Activated CD4-positive, CD25-positive, alpha-beta regulatory T cell (primary cell): ENCODE data around the gene IP6K1.
"Not testable (repeated sequence)": the region's sequence is repeated elsewhere in the genome, so short reads cannot be mapped to it uniquely, and the experiment has no call there.

Source experiments
- DNase-seq, 4 experiments: peaks; one replicate each; lab custom pipeline; 2025; lab: John Stamatoyannopoulos, UW

The IP6K1 gene

DNA sequence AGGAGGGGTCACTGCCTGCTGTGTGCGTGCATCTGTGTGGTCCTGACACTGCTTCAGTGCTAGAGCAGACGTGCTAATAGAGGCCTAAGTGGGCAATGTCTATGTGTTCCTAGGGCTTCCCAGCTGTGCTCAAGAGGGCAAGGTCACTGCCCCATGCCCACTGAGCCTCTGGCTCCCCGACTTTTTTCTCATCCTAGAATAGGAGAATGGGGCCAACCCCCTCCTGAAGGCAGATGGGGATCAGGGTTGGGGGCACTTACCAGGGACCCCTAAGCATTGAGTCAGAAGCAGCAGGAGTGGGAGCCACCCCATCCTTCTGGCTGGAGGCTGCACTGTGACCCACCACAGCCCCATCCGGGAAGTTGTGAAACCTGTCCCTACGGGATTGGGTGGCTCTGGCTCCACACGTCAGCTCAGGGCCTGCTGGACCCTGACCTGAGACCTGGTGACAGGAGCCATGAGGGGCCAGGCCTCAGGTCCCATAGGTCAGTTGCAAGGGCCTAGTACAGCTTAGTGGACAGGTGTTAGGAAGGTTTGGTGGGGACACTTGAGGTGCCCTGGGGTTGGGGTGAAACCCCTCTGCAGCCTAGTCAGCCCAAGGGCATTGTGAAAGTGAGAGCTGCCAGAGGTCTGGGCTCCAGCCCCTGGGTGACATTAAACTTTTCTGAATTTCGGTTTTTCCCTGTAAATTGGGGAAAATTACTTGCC is 97.8 kb downstream of the IP6K1 start:
- not testable (repeated sequence) for DNase-seq

DNA sequence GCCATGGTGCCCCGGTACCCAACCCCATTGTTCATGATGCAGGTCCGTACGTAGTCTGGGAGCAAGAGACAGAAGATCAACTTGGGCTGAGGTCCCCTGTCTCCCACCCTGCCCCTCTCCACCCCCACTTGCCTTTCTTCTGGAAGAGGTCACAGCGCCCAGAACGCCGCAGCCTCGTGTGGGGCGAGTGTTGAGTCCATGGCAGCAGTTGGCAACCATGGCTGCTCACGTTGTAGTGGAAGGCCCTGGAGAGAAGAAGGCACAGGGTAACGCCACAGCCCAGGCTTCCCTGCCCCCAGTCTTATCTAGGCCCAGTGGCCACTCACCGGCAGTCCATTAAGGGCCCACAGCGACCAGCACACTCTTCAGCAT is 98.9 kb downstream of the IP6K1 start:
- not testable (repeated sequence) for DNase-seq

DNA sequence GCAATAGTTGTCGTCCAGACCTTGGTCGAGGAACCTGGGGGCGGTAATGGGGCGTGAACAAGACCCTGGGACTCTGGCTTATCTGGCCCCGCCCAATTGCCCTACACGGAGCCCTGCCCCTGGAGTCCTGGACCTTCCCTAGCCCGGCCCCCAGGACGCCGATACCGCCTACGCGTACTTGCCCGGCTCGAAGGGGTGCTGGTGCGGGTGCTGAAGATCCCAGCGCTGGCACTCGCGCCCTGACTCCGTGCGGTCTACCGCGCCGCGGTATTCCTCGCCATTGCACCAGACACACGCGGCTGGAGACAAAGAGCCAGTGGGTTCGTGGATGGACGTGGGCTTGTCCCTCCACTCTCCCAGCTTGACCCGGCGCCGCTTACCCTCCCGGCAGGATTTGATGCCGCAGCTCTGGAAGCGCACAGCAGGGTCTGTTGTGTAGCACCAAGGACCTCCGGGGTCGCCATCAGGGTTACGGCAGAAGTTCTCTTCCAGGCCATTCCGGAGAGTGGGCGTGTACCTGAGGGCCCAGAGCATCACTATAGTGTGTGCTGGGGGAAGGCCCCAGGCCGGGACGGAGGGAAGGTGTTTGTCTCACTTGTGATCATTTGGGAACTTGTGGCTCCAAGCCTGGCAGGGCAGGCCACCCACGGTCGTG is 99.4 kb downstream of the IP6K1 start:
- not testable (repeated sequence) for DNase-seq

DNA sequence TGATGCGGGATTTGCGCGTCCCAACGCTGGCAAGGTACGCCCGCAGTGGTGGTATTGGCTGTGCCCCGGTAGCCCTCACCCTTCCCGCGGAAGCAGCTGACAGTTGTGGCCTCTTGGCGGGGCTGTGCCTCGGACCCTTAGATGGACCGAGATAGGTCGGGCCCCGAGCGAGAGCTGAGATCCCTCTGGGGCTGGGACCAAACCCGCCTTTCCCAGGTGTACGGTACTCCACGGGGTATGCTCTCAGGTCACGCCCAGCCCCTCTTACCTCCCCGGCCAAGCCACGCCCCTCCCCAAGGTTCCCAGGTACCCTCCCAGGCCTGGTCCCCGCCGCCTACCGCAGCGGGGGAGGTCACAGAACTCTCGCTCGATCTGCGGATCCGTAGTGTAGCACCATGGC is 100.0 kb downstream of the IP6K1 start:
- not testable (repeated sequence) for DNase-seq

DNA sequence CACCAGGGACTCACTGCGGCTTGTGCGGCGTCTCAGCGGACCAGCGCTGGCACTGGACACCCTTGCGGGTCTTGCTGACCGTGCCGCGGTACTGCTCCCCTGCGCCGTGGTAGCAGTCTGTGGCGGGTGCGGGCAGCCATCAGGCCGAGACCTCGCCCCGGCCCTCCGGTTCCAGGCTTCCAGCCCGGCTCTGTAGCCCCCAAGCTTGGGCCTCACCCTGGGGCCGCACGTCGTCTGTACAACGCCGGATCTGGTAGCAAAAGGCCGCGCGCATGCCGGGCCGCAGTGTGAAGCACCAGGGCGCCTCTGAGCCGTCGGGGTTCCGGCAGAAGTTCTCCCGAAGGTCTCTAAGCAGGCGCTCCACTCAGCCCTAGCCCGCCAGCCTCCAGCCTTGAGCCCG is 100.5 kb downstream of the IP6K1 start:
- not testable (repeated sequence) for DNase-seq

DNA sequence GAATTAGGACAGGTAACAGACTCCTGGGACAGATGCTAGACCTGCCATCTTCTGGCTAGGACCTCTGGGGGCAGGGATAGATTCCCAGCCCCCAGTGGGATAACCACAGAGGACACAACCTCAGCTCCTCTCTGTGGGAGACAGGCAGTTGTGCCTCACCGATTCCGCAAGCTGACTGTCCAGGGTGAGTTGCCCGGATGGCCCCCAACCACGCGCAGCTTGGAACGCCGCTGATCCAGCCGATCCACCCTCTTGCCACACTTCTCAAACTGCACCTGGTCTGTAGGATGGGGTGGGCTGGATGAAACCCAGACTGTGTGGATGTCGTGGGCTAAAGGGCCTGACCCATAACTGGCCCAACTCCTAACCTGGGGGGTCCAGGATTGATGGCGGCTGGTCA is 101.2 kb downstream of the IP6K1 start:
- DNase-seq = not testable (repeated sequence)

DNA sequence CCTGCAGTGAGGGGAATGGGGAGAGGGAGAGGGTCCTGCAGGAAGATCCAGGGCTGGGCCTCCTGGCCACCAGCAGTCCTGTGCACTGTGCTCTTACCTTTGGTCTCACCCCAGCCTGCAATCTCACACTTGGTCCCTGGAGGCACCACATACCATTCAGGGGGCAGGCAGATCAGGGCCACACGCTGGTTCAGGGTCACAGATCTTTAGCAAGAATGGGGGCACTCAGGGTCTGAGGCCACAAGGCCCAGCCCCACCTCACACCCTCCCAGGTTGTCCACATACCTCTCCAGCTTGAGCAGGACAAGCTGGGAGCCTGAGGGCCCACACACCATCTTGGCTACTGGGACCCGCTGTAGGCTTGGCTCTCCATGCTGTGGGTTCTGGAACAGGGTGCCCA is 101.9 kb downstream of the IP6K1 start:
- DNase-seq = not testable (repeated sequence)

DNA sequence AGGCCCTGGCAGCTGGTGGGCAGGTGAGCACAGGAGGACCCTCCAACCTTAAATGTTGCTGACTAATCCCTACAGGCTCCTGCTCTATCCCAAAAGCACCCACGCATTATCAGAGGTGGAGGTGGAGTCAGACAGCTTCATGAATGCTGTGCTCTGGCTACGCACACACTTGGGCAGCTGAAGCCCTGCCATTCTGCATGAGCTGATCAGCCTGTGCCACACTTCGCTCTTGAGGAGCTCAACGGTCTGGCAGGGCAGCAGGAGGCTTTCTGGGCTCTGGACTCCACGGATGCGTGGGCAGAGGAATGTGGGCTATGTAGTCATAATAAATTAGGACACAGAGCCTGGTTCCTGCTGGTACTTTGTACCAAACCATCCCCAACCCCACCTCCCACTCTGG is 103.2 kb downstream of the IP6K1 start:
- DNase-seq = no peak

DNA sequence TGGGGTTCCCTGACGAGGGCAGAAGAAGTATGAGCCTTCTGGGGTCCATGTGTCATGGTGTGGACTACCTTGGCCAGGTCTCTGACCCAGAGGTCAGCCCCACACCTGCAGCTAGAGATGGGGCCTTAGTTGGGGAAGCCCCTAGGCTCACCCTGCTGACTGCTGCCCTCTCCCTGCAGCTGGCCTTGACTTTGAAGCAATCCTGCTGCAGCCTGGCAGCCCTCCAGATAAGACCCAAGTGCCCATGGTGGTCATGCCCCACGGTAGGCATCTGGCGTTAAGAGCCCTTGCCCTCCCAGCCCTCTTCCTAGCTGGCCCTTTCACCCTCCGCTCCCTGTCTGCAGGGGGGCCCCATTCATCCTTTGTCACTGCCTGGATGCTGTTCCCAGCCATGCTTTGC is 104.8 kb downstream of the IP6K1 start:
- no peak for DNase-seq

DNA sequence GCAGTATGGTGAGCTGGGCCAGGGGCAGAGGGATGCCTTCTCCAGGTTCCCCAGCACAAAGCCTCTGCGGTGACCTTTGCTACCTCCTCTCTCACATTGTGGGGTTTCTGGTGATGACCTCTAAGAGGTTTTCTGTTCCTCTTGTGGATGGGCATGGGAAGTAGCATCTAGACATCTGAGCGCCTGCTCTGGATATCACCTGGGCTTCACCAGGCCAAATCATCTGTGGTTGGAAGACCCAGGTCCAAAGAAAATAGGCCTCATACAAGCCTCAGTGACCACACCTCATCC is 105.2 kb downstream of the IP6K1 start:
- no peak for DNase-seq

DNA sequence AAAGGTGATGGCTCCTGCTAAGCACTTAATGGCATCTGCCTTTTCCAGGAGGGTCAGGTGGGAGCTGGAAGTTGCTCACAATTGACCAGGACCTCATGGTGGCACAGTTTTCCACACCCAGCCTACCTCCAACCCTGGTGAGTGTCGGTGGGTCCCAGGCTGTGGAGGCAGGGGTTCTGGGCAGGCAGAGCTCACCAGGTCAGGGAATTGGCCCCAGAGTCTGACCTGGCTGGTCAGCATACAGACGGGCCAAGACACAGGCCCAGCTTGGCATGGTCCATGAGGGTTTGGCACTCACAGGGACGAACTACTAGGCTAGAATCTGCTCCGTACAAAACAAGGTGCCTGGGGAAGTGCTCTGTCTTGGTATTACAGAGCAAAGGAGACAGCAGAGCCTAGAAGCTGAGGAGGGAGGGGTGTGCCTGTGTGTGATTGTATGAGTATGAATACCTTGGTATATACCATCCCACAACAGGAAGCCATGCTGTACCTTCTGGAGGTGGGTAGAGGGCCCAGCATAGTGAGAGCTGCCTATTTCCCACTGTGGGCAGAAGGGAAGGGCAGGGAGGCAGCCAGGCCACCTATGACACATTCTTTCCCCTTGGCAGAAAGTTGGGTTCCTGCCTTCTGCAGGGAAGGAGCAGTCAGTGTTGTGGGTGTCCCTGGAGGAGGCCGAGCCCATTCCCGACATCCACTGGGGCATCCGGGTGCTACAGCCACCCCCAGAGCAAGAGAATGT is 105.7 kb downstream of the IP6K1 start:
- no peak for DNase-seq

DNA sequence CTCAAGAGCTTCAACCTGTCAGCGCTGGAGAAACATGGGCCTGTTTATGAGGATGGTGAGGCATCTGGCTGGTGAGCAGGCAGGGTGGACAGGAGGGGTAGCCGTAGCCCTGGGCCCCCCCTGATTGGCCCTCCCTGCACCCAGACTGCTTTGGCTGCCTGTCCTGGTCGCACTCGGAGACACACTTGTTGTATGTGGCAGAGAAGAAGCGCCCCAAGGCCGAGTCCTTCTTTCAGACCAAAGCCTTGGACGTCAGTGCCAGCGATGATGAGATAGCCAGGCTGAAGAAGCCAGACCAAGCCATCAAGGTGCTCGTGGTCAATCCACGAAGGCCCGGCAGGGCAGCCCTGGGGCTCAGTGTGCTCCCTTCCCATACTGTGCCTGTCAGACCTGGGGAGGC is 110.4 kb downstream of the IP6K1 start:
- DNase-seq = no peak

DNA sequence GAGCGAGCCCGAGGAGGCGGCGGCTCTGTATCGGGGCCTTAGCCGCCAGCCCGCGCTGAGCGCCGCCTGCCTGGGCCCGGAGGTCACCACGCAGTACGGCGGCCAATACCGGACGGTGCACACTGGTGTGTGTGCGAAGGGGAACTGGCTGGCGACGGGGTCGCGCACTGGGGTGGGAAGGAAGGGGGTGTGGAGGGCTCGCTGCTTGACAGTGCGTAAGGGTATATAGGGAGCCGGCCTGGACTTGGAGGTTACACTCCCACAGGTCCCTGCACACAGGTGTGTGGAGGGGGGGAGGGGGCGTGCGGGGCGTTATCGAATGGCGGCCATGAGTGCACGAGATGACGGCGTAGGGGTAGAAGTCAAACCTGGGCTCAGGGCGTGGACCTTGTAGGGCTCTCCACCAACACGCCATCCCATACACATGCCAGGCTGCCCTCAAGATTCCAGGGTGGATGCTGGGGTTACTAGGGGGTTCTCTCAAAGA is 111.8 kb downstream of the IP6K1 start:
- no peak for DNase-seq
